Measurements from ENCODE around the gene MICAL2. TPM values are rescaled to one million over a fixed set of nuclear protein-coding genes. Genes with fewer than 3 reads are reported as not detected.

MICAL2 gene
- total and polyA plus RNA-seq, 2 of the 8 experiments (the other 6 are each of a cell fraction or from before 2014, with no cell fraction given): 1.3 to 4.1 TPM

DNA sequence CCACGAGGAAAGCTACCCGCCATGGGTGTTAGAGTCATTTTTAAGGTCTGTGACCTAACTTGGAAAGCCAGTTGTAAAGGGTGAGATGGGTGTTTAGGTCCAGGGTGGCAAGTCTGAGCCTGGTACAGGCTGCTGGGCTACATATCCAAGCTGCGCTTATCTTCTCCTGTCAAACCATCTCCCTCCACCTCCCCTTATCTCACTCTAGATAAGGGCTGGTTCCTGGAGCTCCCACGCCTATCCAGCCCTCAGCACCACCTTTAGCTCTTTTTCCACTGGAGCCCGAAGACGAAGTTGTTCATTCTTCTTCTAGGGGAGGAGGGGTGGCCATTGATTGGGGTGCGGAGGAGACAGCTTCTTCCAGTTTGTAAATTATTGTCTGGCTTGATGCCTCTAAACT lies 48.5 kb downstream of the MICAL2 start (continued):
- no peak for TF ChIP-seq SIN3A (conservative IDR thresholded peaks at IDR 0.05 in 1 of 2, IDR thresholded peaks at IDR 0.05 in 1 of 2; ENCODE audit: low read depth in 1 of 2, low read length in 2 of 2)
- TF ChIP-seq CEBPB (IDR thresholded peaks at IDR 0.05; ENCODE audit: low read depth, low read length): no peak
- TF ChIP-seq NRF1 (IDR thresholded peaks at IDR 0.05; ENCODE audit: low read depth, low read length): no peak
- TF ChIP-seq NANOG (IDR thresholded peaks at IDR 0.05; ENCODE audit: insufficient read depth, low read depth, low read length, poor library complexity, severe bottlenecking): no peak
- TF ChIP-seq BRCA1 (IDR thresholded peaks at IDR 0.05; ENCODE audit: low read depth, low read length): no peak
- TF ChIP-seq POLR2A (IDR thresholded peaks at IDR 0.05; ENCODE audit: control extremely low read depth in 1 of 2, low read depth in 2 of 2, low read length in 2 of 2): no peak

All from H1 (cell line).